ENCODE data around the gene TMED10. TPM values are rescaled to one million over a fixed set of nuclear protein-coding genes. Genes with fewer than 3 reads are reported as not detected.

Gene TMED10
- total RNA-seq, 1 experiment from 2014 or later = 709 TPM

GRCh38 chr14:75123991-75124390 is 52.4 kb downstream of the TMED10 start:
- intact Hi-C loops (cut with micrococcal nuclease; ENCODE audit: unreplicated experiment) = loop anchor here (1.0 to 10.0 kb wide), 2 partner anchors 263 to 1261 kb away; no protein-coding TSS in a partner anchor
- peak; percentile 71 to 93 for DNase-seq
- peak overlapping the region; percentile 87 for H3K4me2 ChIP-seq
- POLR2A ChIA-PET (ENCODE audit: unreplicated experiment) = interaction anchor here (0.5 to 0.6 kb wide), 4 partner anchors 135 to 856 kb away, joined by 4 to 11 read pairs (median 5); partner anchors contain the start of gene BATF
- CTCF ChIA-PET = interaction anchor here (0.6 to 1.0 kb wide), 3 partner anchors 22 to 365 kb away, joined by 3 to 8 read pairs (median 5); no protein-coding TSS in a partner anchor
- H3K27me3 ChIP-seq (ENCODE audit: insufficient read depth, low read depth) = no peaks in the 10 kb centered on the region
- no peaks in the 10 kb centered on the region; the same call in 1 of the 2 replicates for H3K9me3 ChIP-seq (ENCODE audit: insufficient read depth, low read depth)
- H3F3A ChIP-seq (ENCODE audit: insufficient read depth, low read depth) = peaks cover 76% of the 10 kb centered on the region
- H4K20me1 ChIP-seq (ENCODE audit: insufficient read depth) = peaks cover 23% of the 10 kb centered on the region
- no peaks in the 10 kb centered on the region for H3K9me2 ChIP-seq (ENCODE audit: insufficient read depth)
- H3K4me1 ChIP-seq (replicated peaks; ENCODE audit: insufficient read depth) = peaks cover 57% of the 10 kb centered on the region
- peaks cover 39% of the 10 kb centered on the region for H3K79me2 ChIP-seq (ENCODE audit: low read depth)
- H3K4me3 ChIP-seq = peak overlapping the region; percentile 7; the same call in 1 of the 2 replicates
- peak overlapping the region; percentile 44 for H3K27ac ChIP-seq
- no peak overlapping the region for H2AFZ ChIP-seq
- no TSS peak for BruUV-seq (replicated peaks)
- peaks cover 23% of the 10 kb centered on the region for H3K36me3 ChIP-seq (ENCODE audit: low read depth)
- no peak for TF ChIP-seq CTCF (conservative IDR thresholded peaks at IDR 0.05)
- TF ChIP-seq EZH2 (IDR thresholded peaks at IDR 0.05; ENCODE audit: low read depth) = no peak

- H3K27me3 ChIP-seq (ENCODE audit: insufficient read depth, low read depth) = no peaks in the 10 kb centered on the region
- DNase-seq = no peak
- H3K4me3 ChIP-seq = no peak overlapping the region
- peaks cover 48% of the 10 kb centered on the region for H3K36me3 ChIP-seq (ENCODE audit: low read depth)
- no peak overlapping the region for H3K4me2 ChIP-seq
- peaks cover 58% of the 10 kb centered on the region for H3F3A ChIP-seq (ENCODE audit: insufficient read depth, low read depth)
- H3K9me3 ChIP-seq (ENCODE audit: insufficient read depth, low read depth) = no peaks in the 10 kb centered on the region; the same call in 1 of the 2 replicates
- intact Hi-C loops (cut with micrococcal nuclease; ENCODE audit: unreplicated experiment) = loop anchor here (10.0 kb wide), 1 partner anchor 1263 kb away; no protein-coding TSS in a partner anchor
- peaks cover 44% of the 10 kb centered on the region for H3K4me1 ChIP-seq (replicated peaks; ENCODE audit: insufficient read depth)
- TF ChIP-seq EZH2 (IDR thresholded peaks at IDR 0.05; ENCODE audit: low read depth) = no peak
- no peak for TF ChIP-seq CTCF (conservative IDR thresholded peaks at IDR 0.05)
- POLR2A ChIA-PET (ENCODE audit: unreplicated experiment) = interaction anchor here (0.6 kb wide), 1 partner anchor 279 kb away, joined by 21 read pairs; no protein-coding TSS in a partner anchor
- CTCF ChIA-PET = no interaction called here
- peaks cover 23% of the 10 kb centered on the region for H3K79me2 ChIP-seq (ENCODE audit: low read depth)
- H3K27ac ChIP-seq = peak overlapping the region; percentile 32
- H2AFZ ChIP-seq = no peak overlapping the region
- no peaks in the 10 kb centered on the region for H3K9me2 ChIP-seq (ENCODE audit: insufficient read depth)
- H4K20me1 ChIP-seq (ENCODE audit: insufficient read depth) = peaks cover 19% of the 10 kb centered on the region; the same call in 1 of the 2 replicates
- no TSS peak for BruUV-seq (replicated peaks)
Measured at GRCh38 chr14:75121552-75121951, 54.9 kb downstream of the TMED10 start.

- DNase-seq = peak in 1 of 2 experiments; percentile 67
- Histone ChIP-seq H3K9me3 (ENCODE audit: insufficient read depth, low read depth) (no peaks in the 10 kb centered on the region; the same call in 1 of the 2 replicates), H3K9me2 (ENCODE audit: insufficient read depth) (no peaks in the 10 kb centered on the region), H3K27ac (peak overlapping the region; percentile 32), H3K27me3 (ENCODE audit: insufficient read depth, low read depth) (no peaks in the 10 kb centered on the region), H3K4me1 (replicated peaks; ENCODE audit: insufficient read depth) (peaks cover 40% of the 10 kb centered on the region), H2AFZ (no peak overlapping the region), H3K4me3 (no peak overlapping the region), H4K20me1 (ENCODE audit: insufficient read depth) (peaks cover 19% of the 10 kb centered on the region; the same call in 1 of the 2 replicates), H3F3A (ENCODE audit: insufficient read depth, low read depth) (peaks cover 52% of the 10 kb centered on the region), H3K4me2 (no peak overlapping the region), H3K36me3 (ENCODE audit: low read depth) (peaks cover 56% of the 10 kb centered on the region), H3K79me2 (ENCODE audit: low read depth) (peaks cover 15% of the 10 kb centered on the region)
- no peak for TF ChIP-seq CTCF (conservative IDR thresholded peaks at IDR 0.05)
- no peak for TF ChIP-seq EZH2 (IDR thresholded peaks at IDR 0.05; ENCODE audit: low read depth)
- CTCF ChIA-PET = no interaction called here
- POLR2A ChIA-PET (ENCODE audit: unreplicated experiment) = interaction anchor here (0.6 kb wide), 1 partner anchor 148 kb away, joined by 4 read pairs; no protein-coding TSS in a partner anchor
- BruUV-seq (replicated peaks) = no TSS peak
- intact Hi-C loops (cut with micrococcal nuclease; ENCODE audit: unreplicated experiment) = loop anchor here (10.0 kb wide), 1 partner anchor 1264 kb away; no protein-coding TSS in a partner anchor
Measured at GRCh38 chr14:75120541-75121291, 55.7 kb downstream of the TMED10 start.

All from PC-9 (cell line).